Right forelimb (tissue), 1 donor: ENCODE data around the gene DIPK1A.
"Not testable (repeated sequence)": the region's sequence is repeated elsewhere in the genome, so short reads cannot be mapped to it uniquely, and the experiment has no call there.

Experiments used
- DNase-seq: peaks from one replicate; pipeline ENCODE4 v3.0.0-alpha.2; 2018

DIPK1A gene

DNA sequence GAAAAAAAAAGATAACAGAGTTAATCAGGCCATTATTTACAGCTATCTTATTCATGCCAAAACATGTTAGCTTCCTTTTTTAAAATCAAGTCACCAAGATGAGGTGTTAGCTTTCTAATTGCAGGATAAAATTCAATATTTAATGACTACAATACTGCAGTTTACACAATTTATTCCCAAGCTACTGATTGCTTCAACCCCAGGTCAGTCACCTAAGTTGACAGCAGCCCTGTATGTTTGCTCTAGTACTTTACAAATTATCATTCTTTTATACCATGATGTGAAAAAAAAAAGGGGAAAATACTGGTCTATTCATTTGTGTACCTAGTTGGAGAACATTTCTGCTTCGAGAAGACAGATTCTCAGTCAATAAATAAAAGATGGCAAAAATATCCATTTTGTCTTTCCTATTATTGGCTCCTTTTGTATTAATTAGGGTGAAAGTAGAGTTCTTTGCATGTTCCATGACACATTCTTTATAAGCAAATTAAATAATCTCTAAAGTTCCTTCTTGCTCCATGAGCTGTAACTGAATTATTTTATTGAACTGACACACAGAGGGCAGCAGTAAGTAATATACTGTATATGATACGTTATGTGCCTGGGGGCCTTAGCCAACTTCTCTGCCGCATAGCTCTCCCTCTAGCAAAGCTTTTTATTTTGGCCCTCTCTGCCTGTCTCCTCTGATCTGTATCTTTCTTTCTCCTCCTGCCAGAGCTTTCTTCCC, 48.0 kb downstream of the DIPK1A start:
- no peak for DNase-seq

DNA sequence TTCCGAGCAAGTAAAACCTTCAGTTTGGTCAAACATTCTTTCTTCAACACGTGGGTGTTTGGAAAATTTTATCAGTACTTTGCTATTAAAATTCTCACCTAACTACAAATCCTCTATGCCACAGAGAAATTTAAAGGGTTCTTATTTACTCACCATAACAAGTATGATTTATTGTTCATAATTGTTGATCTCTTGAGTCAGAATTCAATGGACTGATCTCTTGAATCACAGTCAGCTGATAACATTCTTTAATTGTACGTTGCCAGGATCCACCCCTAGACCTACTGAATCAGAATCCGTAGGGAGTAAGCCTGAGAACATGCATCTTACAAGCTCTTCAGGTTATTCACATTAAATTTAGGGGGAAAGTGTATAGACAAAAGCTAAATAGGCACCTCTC, 51.2 kb downstream of the DIPK1A start:
- DNase-seq: no peak

DNA sequence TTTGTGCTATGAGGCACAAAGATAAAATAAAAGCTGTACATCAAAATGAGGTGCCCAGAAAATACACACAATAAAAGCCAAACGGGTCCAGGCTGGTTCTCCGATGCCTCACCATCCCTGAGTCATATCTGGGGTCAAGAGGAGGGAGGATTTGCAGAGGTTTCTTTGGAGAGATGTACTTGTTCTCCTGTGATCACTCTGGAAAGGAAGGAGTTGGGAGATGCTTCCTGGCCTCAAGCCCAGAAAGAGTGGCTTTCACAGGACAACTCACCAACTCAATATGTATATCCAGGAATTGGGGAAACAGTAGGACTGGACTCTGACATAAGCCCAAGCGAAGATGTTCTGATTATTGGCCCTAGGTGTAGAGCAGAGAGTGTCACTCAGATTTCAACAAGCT, 51.9 kb downstream of the DIPK1A start:
- no peak for DNase-seq

DNA sequence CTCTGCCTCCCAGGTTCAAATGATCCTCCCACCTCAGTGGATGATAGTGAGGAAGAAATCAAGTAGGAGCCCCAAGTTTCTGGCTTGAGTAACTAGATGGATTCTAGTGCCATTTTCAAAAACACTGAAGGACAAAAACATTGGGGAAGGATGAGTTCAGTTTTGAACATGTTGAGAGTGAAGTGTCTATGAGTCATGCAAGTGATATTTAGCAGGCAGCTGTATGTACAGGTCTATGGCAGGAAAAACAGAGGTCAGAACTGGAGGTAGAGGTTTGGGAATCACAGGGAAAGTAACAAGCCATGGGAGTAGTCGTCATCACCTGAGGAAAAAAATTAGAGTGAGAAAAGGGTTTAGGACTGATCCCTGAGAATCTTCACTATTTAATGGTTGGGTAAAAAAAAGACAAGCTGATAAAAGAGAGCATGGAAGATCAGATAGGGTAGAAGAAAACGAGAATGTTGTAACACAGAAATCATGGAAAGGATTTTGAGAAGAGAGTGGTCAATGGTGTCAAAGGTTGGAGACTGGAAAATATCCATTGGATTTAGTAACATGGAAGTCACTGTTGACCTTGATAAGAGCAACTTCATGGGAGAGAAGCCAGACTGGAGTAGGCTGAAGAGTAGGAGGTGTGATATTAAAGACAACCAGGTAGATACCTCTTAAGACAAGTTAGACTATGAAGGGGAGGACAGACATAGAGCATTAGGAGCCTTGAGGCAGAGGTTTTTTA, 53.1 kb downstream of the DIPK1A start:
- DNase-seq: no peak

DNA sequence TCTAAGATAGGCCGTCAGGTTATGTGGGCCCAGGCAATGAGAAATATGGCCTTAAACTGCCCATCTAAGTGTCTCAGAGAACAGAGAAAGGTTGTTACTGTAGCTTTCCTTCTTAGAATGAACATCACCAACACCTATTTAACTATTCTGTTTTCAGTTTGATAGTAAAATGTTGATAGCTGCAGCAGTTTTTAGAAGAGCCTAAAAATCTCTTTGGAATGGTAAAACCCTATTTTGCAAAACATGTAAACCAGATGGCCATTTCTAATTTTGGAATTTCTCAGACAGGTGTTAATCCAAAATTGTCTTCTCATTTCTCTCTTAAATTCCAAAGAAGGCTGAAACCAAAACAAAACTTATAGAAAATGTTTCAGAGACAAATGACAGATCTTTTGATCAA, 57.5 kb downstream of the DIPK1A start:
- no peak for DNase-seq

DNA sequence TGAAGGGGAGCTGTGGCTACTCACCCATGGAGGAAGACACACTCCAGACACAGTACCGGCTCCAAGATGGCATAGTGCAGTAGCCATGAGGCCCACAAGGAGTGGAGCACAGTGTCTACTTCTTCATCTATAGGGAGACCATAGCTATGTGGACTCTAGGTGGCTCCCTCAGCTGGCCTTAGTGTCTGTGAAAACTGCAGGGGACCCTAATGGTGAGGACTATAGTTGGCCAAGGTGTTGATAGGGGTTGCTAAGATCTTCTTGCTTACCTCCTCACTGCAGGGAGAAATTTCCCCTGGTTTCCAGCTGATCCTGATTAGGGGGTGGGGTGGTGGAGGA, 58.9 kb downstream of the DIPK1A start:
- no peak for DNase-seq

DNA sequence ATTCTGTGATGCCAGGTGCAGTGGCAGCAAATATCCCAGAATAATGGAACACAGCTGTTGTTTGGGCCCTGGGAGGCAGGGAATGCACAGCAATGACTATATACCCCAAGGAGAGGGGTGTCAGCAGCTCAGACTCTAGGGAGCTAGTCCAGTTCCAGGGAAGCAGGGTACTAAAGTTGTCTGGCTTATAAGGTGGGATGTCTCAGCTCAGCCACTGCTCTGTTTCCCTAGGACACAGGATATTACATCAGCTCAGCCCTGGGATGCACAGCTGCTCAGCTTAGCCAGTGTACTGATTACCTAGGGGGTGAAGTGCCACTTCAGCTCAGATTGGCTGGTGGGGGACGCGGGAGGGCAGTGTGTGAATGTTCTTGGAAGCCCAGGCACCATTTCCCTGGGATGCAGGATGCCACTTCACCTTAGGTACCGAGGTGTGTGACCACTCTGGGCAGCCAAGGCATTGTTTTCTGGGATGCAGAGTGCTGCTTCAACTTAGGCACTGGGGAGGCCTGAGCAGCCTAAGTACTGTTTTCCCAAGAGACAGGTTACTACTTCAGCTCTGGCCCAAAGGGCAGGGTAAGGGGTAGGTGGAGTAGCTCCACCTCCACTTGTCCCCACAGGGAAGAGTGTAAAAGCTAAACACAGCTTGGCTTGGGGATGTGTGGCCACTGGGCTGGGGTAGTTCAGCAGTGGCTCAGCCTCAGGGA, 59.4 kb downstream of the DIPK1A start:
- no peak for DNase-seq

DNA sequence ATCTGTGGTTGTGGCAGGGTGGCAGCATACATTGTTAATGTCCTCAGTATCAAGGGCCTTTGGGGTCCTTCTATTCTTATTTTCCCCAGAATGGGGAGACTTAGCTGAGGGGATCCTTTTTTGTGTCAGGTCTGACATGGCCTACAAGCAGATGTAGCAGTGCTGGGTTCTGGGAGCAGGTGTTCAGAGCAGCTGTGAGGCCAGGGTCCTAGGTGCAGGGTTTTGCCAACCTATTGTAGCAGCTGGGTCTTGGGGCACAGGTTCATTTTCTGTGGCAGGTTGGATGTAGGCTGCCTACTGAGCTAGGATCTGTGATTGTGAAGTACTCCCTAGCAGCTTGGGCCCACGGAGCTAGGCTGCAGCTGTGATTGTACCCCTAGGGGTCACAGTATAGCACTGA, 60.1 kb downstream of the DIPK1A start:
- DNase-seq: no peak

DNA sequence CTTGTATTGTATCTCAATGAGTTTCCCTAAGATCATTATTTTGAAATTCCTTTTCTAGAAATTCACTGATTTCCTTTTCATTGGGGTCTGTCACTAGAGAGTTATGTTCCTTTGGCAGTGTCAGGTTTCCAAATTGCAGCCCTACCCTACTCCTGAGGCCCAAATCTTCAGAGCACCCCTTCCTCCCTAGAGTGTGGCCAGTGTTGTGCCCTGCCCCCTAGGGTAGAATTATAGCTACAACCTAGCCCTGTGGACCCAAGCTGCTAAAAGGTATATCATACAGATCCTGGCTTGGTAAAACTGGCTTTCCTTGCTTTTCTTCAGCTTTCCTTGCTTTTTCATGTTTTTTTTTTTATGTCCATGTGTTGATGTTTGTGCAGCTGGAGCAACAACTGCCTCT, 60.7 kb downstream of the DIPK1A start:
- DNase-seq: no peak

DNA sequence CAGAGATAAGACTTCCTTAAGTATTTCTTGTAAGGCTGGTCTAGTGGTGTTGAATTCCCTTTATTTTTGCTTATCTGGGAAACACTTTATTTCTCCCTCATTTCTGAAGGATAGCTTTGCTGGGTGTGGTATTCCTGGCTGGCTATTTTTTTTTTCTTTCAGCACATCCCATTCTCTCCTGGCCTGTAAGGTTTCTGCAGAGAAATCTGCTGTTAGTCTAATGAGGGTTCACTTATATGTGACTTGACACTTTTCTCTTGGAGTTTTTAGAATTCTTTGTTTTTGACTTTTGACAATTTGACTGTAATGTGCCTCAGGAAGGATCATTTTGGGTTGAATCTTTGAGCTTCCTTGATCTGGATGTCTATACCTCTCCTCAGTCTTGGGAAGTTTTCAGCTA, 61.5 kb downstream of the DIPK1A start:
- no peak for DNase-seq

DNA sequence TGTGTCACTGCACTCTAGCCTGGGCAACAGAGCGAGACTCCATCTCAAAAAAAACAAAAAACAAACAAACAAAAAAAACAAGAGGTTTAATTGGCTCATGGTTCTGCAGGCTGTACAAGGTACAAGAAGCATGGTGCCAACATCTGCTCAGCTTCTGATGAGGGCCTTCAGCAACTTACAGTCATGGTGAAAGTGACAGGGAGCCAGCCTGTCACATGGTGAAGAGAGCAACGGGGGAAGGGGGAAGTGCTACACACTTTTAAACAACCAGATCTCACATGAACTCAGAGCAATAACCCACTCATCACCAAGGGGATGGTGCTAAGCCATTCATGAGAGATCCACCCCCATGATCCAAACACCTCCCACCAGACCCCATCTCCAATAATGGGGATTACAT, 63.2 kb downstream of the DIPK1A start:
- not testable (repeated sequence) for DNase-seq

DNA sequence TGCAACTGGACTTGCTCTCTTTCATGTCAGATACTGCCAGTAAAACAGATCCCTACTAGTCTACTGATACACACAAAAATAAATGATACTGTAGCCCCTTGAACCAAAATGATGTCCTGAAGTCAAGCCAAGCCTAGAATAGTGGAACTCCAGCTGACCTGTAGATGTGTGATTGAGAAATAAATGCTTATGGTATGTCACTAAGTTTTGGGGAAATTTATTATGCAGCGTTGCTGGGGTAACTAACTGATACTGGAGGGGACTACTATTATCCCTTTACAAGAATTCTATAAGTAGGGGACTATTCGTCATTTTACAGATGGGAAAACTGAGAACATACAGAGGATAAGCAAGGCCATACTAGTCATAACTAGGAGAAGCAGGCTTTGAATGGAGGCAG, 73.8 kb downstream of the DIPK1A start:
- DNase-seq: no peak

DNA sequence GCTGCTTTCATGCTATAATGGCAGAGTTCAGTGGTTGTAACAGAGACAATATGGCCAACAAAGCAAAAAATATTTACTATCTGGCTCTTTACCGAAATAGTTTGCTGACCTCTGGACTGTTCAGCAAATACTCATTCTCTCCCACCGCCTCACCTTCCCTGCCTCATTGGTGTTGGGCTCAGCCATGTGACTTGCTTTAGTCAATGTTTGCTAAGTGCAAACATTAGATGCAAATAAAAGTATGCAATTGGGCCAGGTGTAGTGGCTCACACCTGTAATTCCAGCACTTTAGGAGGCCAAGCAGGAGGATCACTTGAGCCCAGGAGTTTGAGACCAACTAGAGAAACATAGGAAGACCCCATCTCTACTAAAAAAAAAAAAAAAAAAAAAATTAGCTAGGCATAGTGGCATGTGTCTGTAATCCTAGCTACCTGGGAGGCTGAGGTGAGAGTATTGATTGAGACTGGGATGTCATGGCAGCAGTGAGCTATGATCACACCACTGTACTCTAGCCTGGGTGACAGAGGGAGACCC, 74.3 kb downstream of the DIPK1A start:
- no peak for DNase-seq

DNA sequence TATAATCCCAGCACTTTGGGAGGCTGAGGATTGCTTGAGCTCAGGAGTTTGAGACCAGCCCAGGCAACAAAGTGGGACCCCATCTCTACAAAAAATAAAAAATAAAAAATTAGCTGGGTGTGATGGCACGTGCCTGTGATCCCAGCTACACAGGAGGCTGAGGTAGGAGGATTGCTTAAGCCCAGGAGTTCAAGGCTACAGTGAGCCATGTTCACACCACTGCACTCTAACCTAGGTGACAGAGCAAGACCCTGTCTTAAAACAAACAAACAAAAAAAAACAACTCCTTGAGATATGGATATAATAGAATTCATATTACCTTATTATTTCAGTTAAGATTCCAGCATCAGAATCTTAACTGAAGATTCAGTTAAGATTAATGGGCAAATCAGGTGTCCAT, 77.1 kb downstream of the DIPK1A start:
- no peak for DNase-seq

DNA sequence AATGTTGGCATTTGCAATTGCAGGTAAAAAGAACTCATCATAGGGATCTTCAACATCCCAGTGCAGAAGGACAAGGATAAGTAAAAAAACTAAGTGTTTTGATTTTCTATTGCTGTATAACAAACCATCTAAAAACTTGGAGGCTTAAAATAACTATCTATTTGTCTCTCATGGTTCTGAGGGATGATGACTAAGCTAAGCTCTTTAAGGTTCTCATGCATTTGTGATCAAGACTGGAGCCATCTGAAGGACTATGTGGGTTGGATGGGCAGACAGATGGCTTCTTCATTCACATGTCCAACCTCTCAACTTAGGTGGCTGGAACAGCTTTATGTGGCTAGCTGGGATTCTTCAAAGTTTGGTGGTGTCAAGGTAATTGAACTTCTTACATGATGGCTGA, 78.0 kb downstream of the DIPK1A start:
- no peak for DNase-seq

DNA sequence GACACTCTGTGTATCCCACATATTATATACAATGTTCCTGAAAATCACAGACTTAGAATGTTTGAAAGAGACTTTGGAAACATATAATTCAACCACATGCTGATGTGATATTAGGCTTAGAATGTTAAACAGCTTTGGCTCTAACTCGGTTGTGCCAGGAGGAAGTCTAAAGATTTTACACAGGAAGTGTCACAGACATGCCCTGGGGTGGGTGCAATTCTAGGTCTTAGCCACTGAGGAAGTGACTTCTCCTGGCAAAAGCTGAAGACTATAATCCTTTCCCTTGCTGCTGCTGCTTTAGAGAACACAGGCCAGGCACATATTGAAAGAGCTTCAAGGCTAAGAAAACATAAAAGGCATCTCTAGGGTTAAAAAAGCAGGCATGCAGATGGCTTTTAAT, 78.4 kb downstream of the DIPK1A start:
- no peak for DNase-seq

DNA sequence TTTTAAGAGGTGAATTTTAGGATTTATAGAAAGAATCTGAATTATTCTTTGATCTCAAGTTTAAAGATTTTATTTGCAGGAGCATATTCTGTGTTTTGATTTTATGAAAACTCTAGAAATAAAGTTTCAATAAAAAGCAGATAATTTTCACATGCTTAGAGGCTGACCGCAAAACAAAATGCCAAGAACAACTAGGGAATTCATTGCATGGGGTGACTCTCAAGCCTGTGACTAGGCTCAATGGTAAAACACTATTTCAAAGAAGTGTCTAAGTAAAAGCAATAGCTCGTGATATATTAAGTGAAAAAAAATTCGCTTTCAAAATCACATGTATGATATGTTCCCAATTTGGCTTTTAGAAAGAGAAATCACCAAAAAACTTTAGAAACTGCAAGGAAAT, 79.9 kb downstream of the DIPK1A start:
- DNase-seq: no peak

DNA sequence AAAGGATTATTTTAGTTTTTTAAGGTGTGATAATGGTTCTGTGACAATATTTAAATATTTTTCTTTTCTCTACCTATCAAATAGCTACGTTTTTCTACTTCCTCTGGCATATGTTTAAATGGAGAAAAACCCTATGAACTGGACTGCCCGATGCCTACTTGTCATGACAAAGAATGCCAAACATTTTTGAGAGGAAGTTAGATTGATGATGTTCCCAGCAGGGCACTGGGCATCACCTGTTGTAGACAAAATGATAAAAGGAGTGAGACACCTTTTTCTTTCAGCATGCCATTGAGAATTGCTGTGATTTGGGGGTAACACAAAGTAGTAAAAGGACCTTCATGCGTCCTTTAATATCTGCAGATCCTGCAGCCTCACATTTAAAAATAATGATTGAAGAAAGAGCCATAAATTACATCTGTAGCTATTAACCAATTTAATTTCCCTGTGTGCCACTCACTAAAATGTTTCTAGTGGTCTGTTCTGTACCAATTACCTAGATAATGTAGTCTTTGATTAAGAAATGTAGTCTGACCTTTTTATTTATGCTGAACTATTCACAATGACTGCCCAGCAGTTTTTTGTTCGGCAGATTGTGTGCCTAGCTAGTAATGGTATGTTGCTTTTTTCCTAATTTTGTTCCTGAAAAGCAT, 81.8 kb downstream of the DIPK1A start:
- DNase-seq: no peak

DNA sequence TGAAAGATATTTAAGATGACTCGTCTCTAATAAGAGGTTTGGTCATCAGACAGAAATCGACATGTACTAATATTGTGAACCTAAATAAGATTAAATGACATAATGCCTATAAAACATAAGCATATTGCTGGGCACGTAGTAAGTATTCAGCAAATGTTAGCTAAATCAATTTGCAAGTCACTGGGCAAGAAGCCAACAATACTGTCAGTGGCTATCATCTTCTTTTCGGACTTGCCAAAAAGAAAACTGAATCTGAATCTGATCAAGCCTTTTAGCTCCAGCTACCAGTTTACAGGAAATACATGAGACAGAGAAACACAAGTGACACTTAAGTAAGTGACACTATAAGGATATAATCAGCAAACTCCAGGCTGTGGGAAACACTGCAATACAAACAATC, 83.5 kb downstream of the DIPK1A start:
- DNase-seq: no peak

DNA sequence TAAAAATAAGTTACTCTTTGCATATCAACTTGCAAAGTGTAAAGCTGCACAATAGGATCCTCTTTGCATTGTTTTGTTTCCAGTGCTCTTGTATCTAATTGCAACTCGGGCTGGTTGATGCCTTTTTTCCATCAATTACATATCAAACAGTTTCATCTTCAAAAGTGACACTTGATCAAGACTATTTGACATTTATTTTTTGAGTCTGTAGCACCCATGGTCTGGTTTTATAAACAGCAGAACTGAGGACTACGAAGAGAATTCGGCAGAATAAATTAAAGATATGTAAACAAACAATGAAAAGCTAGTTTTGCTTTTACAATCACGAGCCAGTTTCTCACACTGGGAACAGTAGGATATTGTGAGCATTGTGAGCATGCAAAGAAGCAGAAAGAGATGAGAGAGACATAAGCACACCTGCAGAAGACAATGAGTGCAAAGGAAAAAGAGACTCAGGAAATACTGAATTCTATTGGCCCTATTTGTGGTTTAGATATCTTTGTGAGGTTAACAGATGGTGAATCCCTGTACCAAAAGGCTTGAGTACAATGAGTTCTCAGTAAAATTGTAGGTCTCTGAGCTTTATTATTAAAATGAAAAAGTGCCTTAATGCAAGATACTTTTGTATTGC, 84.1 kb downstream of the DIPK1A start:
- DNase-seq: no peak

DNA sequence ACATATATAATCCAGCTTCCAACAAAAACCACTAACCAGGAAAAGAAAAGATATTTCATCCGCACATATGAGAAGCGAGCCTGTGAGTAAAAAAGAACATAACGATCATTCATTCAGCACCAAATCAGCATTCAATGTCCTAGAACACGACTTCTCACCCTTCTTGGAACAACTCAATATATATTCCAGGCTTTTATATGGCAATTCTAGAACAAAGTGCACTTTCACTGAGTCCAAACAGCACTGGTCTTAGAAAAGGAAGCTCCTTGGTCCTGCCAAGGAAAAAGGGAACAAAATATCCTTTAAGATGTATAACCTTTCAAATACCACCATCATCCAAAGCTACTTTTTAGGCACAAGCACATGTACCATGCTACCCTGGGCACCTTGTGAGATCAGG, 84.9 kb downstream of the DIPK1A start:
- no peak for DNase-seq

DNA sequence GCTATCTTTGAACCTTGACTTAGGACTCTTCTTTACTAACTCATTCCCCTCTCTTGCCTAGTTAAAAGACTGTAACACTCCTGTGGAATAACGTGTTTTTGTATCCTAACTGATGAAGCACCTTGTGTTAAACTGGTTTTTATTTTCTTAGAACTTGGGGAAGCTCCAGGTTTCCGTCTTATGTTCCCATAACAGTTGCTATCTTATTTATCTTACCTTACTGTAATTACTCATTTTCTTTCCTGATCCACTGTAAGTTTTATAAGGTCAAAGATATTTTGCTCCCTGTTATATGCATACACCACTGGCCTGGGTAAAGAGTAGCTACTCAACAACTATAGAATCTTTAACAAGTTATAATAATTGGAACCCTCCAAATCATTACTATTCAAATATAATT, 86.3 kb downstream of the DIPK1A start:
- no peak for DNase-seq

DNA sequence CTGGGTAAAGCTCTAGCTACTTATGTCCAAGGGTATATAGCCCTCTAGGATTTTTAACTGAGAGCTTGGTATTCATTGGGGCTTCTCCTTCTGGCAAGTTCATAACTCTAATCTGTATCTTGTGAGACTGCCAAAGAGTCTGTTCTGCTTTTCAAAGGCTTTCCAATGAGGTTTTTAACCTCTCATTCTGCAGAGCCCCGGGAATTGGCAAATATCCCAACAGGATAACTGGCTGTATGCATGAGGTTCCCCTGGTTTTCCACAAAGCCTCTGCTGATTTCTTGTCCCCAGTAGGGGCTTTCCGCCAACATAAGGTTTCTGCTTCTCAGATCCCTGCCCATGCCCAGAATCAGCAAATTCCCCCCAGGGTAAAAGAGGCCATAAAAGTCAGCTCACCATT, 88.5 kb downstream of the DIPK1A start:
- DNase-seq: no peak
